SW 1271 (cell line): Measurements from ENCODE around the gene PRDX4.
"Not testable (repeated sequence)": the region's sequence is repeated elsewhere in the genome, so short reads cannot be mapped to it uniquely, and the experiment has no call there.

ENCODE experiments used
- DNase-seq, 2 experiments: peaks; one replicate each; lab custom pipeline; 2025; lab: John Stamatoyannopoulos, UW

Gene PRDX4

GRCh38 chrX:23673108-23673507 is 5.8 kb downstream of the PRDX4 start:
- no peak for DNase-seq

- DNase-seq = not testable (repeated sequence)
Measured at GRCh38 chrX:23676486-23676885, 9.2 kb downstream of the PRDX4 start.

DNA sequence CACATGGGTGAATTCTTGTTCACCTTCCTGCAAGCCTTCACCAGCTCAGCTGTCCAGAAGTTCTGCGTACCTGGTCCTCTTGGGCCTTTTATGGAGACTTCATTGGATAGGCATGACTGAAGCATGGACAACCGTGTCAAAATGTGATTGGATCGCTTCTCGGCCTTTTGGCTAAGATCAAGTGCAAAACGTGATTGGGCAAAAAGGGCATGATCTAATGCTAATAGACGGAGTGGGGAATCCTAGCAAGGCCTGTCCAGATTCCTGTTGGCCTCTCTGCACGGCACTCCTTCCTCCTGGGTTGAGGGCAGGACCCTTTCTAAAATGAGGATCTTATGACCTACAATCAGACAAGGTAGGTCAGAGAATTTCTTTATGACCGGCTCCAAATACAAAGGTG is 24.9 kb downstream of the PRDX4 start:
- no peak for DNase-seq

- peak in 1 of 2 experiments; percentile 2 for DNase-seq
Measured at GRCh38 chrX:23694606-23695005, 27.3 kb downstream of the PRDX4 start.

GRCh38 chrX:23699636-23700194 is 32.4 kb downstream of the PRDX4 start:
- DNase-seq = no peak

DNA sequence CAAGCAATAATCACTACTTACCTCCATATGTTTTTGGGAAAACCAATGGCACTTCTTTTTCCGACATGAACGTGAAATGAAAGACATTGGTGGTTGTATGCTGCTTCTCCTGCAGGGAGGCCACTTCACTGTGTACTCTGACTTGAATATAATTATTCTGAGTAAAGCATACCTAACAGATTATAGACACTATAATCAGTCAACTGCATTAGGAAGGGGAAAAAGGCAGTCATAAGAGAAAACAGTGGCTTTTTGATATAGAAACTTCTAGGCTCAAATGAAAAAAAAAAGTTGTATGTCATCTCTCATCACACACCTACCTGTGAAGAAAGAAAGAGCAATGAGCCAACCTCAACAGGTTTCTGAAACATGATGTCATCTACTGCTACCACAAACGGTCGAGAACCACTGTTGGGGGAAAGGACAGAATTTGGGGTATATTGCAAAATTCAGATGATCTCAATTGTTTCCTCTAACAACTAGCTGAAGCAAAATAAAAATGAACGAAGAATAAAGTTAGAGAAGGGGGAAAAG is 37.4 kb downstream of the PRDX4 start:
- DNase-seq = no peak

DNA sequence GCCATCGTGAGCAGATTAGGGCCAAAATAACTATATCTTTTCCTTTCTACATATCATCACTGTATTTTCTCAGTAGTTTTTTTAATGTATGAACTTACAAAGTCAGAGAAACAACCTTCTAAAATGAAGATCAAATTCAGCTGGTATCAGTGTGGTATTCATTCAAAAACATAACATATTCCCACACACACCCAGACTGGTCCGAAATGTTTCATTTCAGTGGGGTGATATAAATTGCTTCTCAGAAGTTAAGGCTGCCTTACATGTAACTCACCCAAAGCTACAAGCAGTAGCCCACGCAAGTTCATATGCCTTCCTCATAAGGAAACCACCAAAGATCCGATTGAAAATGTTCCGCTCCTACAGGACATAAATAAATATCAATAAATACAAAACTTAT is 37.9 kb downstream of the PRDX4 start:
- no peak for DNase-seq

DNA sequence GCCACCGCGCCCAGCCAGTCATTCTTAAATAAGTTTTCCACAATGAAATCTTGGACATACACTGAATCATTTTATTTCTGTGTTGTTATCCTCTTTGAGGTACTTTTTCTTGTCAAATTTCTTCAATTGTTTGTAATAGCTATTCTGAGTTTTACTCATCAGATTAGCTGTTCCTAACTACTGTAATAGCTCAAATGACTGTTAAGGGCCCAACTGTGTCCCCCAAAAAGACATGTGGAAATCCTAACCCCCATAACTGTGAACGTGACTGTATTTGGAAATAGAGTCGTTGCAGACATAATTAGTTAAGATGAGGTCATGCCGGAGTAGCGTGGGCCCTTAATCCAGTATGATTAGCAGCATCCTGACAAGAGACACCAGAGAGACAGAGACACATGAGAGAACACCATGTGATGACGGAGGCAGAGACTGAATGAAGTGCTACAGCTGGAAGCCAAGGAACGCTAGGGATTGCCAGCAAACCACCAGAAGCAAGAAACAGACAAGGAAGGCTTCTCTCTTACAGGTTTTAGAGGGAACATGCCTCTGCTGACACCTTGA is 52.9 kb downstream of the PRDX4 start:
- DNase-seq = no peak

GRCh38 chrX:23726191-23726590 is 58.9 kb downstream of the PRDX4 start:
- DNase-seq = no peak

DNA sequence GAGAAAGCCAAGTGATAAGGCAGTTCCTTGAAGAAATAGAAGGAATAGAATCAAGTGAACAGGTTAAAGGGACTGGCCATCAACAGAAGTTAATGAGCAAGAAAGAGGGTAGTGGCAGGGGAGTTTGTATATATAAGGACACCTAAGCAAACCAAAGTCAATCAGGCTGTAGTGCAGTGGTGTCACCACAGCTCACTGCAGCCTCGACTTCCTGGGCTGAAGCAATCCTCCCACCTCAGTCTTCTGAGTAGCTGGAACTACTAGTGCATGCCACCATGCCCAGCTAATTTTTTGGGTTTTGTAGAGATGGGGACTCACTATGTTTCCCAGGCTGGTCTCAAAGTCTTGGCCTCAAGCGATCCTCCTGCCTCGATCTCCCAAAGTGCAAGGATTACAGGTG is 59.9 kb downstream of the PRDX4 start:
- DNase-seq = no peak

GRCh38 chrX:23729214-23729613 is 61.9 kb downstream of the PRDX4 start:
- DNase-seq = no peak

DNA sequence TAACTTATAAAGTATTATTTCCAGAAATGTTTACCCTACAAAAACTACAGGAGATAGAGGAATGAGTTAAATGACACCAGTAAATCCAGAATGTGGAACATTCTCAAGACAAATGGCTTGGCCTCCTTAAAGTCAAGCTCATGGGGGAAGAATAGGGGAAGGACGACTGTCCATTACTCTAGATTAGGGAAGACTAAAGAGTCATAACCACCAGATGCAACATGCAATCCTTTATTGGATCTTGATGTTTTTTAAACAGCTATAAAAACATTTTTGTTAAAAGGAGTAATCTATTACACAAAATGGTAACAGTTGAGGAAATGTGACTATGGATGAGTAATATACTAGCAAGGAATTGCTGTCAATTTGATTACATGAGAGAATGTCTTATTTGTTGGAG is 64.7 kb downstream of the PRDX4 start:
- DNase-seq = no peak

DNA sequence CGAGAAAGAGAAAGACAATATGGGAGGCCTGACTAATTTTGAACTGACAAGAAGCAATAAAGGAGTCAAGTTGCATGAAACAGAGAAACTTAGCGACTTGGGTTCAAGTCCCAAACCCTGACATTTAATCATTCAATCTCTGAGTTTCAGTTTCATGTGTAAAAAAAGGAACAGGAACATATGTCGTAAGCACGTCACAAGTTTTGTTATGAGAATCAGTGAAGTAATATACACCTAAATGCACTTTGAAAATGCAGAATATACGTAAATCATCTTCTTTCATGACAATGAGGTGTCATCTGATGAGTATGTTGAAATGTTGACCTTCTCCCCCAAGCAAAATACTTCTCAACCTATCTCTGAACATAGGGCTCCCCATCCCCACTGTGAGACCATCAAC is 65.4 kb downstream of the PRDX4 start:
- no peak for DNase-seq
